ENCODE results near the gene ACSL3.
"Not testable (repeated sequence)": the region's sequence is repeated elsewhere in the genome, so short reads cannot be mapped to it uniquely, and the experiment has no call there.

The ACSL3 gene

GRCh38 chr2:222851956-222852617 is 8.7 kb upstream of the ACSL3 start:
- no peak for DNase-seq (ENCODE audit: low spot score)

GRCh38 chr2:222854773-222855700 is 5.8 kb upstream of the ACSL3 start:
- DNase-seq (ENCODE audit: low spot score): no peak

DNA sequence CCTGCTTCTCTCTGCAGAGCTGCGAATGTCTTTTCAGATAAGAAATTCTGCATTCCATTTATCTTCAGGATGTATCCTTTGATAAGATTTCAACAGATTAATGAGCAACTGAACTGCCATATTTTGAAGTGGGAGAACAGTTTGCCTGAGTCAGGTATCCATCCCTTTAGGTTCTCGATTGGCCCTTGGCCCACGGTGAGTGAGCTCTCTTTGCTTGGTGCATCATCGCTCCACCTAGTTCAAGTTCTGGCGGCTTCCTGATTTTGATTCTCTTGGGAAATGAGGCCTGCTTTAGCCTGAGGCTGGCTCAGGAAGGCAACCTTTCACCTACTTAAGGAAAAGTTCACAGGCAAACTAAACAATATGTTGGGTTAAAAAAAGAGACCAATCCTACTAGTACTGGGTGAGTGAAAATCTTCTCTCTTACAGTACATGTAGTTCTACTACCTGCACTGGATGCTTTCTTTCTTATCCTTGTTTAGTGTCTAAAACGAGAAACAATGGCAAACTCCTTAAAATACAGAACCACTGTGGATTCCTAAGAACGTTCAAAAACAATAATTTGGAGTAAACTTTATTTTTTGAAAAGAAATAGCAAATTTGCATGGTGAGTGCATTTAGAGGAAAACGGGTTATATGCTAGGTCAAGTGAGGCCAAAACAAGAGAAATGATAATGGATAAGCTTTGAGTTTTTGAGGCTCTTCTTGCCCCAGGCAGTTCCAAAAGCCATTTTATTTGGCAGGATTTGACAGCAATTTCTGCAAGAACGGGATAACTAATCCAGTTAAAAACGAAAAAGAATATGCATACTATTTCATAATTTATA is 837 bp upstream of the ACSL3 start:
- DNase-seq (ENCODE audit: low spot score): peak; percentile 57

DNA sequence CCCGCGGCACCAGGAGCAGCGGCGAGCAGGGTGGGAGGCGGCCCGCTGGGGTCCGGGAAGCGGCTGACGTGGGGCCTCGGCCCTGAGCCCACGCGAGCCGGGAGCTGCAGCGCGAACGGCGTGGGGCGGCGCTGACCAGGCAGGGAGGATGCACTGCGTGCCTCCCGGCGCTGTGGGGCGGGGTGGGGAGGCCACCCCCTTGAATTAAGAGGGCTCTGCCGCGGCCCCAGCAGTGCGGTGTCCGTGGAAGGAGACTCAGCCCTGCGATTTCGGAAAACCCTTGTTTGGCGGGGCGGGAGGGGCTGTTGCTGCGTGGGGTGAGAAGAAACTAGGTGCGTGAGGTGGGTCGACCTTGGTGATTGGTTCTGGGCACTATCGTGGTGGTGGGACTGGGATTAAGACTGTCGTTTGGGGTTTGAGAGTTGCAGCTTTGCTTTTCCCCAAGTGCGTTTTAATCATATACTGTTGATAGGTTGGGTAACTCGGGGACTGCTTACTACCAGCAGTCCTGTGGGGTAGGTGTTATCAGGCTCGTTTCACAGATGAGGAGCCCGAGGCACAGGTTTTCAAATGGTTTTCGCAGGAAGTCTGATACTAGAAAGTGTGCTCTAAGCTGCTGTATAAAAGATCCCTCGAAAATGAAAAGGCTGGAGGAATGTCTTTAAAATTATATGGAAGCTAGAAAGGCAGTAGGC is 722 bp downstream of the ACSL3 start:
- peak; percentile 46 for DNase-seq (ENCODE audit: low spot score)

GRCh38 chr2:222862106-222862908 is 1.5 kb downstream of the ACSL3 start:
- DNase-seq (ENCODE audit: low spot score): peak; percentile 37

- DNase-seq (ENCODE audit: low spot score): no peak
These were observed 2.2 kb downstream of the ACSL3 start for GRCh38 chr2:222862909-222863544.

- peak; percentile 43 for DNase-seq (ENCODE audit: low spot score)
These were observed 3.5 kb downstream of the ACSL3 start for GRCh38 chr2:222864296-222864695.

DNA sequence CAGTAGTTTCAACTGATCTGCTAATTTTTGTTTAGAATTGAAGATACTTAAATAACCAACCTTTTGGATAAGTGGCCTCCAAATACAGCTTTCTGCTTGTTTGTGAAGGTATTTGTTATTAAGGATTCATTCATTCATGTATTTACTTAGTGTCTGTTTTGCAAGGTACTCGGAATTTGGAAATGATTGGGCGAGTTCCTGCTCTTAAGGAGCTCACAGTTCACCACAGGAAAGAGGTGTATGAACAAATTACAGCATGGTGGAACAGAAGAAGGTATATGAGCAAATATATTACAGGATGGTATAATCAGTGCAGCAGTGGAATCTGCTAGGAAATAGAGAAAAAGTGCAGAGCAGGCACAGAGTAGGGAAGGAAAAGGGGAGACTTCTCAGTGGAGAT is 4.5 kb downstream of the ACSL3 start:
- DNase-seq (ENCODE audit: low spot score): no peak

DNA sequence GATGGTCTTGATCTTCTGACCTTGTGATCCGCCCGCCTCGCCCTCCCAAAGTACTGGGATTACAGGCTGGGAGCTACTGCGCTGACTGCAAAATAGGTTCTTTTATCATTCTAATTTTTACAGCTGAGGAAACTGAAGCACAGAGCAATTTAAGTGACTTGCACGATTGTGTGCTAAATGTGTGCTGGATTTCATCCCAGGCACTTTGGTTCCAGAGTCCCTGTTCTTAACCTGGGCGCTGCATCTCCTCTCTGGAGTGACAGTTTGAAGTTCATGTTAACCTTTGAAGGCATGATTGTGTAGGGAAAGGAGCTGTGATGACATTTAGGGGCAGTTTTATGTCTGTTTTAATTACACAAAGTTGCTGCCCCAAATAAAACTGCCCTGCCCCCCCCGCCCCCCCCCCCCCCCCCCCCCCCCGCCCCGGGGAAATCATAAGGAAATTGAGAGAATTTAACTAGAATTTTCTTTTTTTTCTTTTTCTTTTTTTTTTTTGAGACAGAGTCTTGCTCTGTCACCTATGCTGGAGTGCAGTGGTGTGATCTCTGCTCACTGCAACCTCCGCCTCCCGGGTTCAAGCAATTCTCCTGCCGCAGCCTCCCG is 5.6 kb downstream of the ACSL3 start:
- no peak for DNase-seq (ENCODE audit: low spot score)

DNA sequence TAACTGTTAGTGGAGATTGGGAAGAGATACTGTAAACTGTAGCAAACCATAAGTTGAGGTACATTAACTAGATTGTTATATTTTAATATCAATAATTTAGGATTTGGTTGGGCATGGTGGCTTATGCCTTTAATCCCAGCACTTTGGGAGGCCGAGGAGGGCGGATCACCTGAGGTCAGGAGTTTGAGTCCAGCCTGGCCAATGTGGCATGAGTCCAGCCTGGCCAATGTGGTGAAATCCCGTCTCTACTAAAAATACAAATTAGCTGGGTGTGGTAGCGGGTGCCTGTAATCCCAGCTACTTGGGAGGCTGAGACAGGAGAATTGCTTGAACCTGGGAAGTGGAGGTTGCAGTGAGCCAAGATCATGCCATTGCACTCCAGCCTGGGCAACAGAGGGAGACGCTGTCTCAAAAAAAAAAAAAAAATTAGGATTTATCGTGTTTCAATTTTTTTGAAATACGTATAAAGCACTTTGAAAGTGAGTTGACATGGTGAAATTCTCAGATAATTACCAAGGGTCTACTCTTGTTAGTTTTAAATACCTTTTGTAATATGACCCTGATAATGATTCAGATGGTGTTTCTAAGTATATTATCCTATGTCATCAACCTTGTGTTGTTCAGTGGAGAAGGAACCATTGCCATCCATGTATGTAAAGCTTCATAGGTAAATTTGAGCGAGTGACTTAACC is 7.9 kb downstream of the ACSL3 start:
- DNase-seq (ENCODE audit: low spot score): not testable (repeated sequence)

GRCh38 chr2:222869252-222869560 is 8.4 kb downstream of the ACSL3 start:
- DNase-seq (ENCODE audit: low spot score): no peak

DNA sequence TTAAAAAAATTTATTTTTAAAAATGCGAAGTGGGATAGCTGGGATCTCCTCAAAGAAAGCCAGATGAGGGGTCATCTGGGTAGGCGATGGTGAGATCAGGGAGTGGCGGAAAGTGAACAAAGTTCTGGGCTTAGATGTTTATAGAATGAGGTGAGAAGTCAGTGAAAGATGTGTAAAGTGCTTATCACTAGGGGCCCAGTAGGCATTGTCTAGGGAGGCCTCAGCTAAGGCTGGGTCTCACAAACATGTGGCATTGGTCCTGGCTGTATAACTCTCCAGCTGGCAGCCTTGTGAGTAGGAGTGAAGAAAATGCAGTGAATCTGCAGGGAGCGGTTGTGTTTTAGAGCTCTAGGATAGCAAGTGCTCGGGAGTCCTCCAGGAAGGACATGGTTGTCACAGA is 10.5 kb downstream of the ACSL3 start:
- no peak for DNase-seq (ENCODE audit: low spot score)

GRCh38 chr2:222872551-222872950 is 11.7 kb downstream of the ACSL3 start:
- DNase-seq (ENCODE audit: low spot score): no peak

DNA sequence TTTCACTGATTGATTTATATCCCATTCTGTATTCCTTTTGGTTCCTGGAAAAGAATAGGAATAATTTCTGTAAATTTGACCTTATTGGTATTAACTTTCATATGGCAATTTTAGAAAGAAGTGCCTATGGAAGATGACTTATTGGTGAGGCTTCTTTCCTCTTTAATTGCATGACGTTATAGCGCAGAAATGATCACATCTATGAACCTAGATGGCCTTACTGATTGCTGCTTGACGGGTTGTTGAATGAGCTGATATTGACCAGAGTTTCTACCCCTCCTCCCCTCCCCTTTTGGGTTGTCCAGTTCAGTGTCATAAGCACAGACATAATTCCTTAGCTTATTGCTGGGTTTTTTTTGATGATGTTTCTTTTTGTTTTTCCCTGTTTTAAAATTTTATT is 14.6 kb downstream of the ACSL3 start:
- no peak for DNase-seq (ENCODE audit: low spot score)

DNA sequence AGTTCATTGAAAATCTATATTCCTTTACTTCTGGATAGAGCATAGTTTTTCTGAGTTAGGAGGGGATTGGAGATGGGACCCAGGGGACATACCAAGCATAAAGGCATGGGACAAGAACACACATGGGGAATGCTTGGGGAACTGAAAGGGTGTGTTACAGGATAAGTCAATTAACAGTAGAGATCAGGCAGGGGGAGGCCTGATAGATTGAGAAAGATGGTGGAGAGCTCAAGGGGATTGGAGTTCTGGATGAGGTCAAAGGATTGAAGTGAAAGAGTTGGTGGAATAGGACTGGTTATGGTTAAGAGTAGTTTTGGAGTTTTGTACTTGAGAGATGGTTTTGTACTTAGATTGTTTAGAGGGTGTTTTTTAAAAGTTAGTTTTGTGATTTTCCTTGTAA is 16.1 kb downstream of the ACSL3 start:
- DNase-seq (ENCODE audit: low spot score): no peak

DNA sequence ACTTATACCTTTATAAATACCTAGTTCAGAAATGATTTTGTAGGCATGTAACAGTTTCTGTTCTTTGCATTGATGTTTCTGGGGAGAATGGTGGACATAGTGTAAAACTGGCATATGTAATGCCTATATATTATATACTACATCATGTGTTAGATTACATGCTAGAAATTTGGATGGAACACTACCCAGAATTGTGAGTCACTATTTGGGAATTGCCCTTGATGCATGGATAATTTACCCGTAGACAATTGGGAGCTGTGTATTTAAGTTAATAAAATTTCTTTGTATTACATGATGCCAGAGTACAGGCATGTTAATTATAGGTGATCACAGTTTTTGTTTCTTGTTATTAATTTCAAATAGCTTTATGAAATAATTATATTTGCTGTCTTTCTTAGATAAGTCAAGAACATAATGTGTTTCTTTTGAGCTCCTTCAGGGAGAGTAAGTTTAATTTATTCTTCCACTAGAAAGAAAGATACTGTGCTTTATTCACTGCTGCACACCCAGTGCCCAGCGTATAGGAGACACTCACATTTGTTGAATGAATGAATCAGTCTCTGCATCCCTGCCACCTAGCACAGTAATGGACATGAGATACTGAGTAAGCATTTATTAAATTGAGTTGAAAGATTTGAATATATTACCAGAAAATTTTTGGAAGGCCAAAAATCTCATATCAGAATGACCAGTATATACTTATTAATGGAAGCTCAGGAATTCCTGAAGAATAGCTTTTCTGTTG is 16.9 kb downstream of the ACSL3 start:
- DNase-seq (ENCODE audit: low spot score): no peak

DNA sequence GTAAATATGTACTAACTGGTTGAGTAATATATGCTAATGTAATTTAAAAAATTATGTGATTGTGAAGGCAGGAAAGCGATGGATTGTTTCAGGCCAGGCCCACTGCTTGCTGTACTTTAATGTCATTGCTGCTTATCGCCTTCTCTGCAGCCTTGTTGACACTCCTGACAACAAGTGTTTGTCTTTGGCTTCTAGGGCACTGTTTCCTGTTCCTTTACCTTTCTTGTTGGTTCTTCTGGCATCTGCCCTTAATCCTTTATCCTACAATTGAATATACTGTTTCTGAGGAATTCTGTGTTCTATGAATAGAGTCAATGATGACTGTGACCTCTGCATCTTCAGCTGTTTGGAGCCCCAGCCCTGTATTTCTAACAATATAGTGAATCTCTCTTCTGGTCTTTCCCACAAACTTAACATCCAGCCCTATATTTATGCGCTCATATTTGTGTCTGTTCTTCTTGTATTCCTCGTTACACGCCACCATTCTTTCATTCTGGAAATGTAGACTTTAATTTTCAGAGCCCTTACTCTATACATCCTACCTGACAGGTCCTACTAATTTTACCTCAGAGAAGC is 17.6 kb downstream of the ACSL3 start:
- DNase-seq (ENCODE audit: low spot score): no peak

GRCh38 chr2:222878877-222879603 is 18.2 kb downstream of the ACSL3 start:
- DNase-seq (ENCODE audit: low spot score): peak; percentile 35

All from hepatic stellate cell (primary cell).